CD14-positive monocyte (primary cell): ENCODE measurements around the gene SEMA3F. TPM values are rescaled to one million over a fixed set of nuclear protein-coding genes. Genes with fewer than 3 reads are reported as not detected.

Experiments
- DNase-seq, 3 donors: peaks; one replicate each; pipeline ENCODE4 v3.0.0-alpha.2; 2011 to 2022
- H2AFZ ChIP-seq: 2 replicates; pipeline ENCODE4 v1.6.0; 2012; ENCODE audit warnings: mild to moderate bottlenecking, low read depth, low read length, inconsistent platforms; ENCODE audit not compliant: insufficient read depth, poor library complexity, severe bottlenecking
- H3K27ac ChIP-seq, 2 donors: 1 replicate in 1 of 2; 2 replicates in 1 of 2; pipeline ENCODE4 v1.5.1; 2012 to 2013; ENCODE audit warnings: low read length in 2 of 2, control low read depth in 1 of 2, inconsistent platforms in 1 of 2, low read depth in 1 of 2, mild to moderate bottlenecking in 1 of 2
- H3K27me3 ChIP-seq, 2 donors: one replicate each; pipeline versions ENCODE4 v1.6.0 to v1.6.1; 2011 to 2013; ENCODE audit warnings: low read length in 2 of 2; ENCODE audit not compliant: control insufficient read depth in 2 of 2, insufficient read depth in 2 of 2
- H3K36me3 ChIP-seq, 2 donors: replicated peaks in 1 of 2; 1 replicate in 1 of 2; 2 replicates in 1 of 2; pipeline versions ENCODE4 v1.5.1 to v1.6.1; 2012 to 2013; ENCODE audit warnings: low read length in 2 of 2, control low read depth in 1 of 2, inconsistent platforms in 1 of 2, mild to moderate bottlenecking in 1 of 2; ENCODE audit not compliant: insufficient read depth in 2 of 2, control insufficient read depth in 1 of 2
- H3K4me1 ChIP-seq, 2 donors: 1 replicate in 1 of 2; 2 replicates in 1 of 2; pipeline versions ENCODE4 v1.5.1 to v1.6.1; 2012 to 2013; ENCODE audit warnings: low read length in 2 of 2, control low read depth in 1 of 2, inconsistent platforms in 1 of 2, mild to moderate bottlenecking in 1 of 2, moderate library complexity in 1 of 2; ENCODE audit not compliant: insufficient read depth in 2 of 2, control insufficient read depth in 1 of 2
- H3K4me2 ChIP-seq: replicated peaks from 2 replicates; pipeline ENCODE3; 2012; ENCODE audit warnings: low read length, moderate library complexity, mild to moderate bottlenecking; ENCODE audit not compliant: poor library complexity, severe bottlenecking; ENCODE audit errors: extremely low read depth
- H3K4me3 ChIP-seq, 3 experiments: fragments of 200-600 bp in 1 of 3; sonication (generic) in 1 of 3; replicated peaks in 1 of 3; 1 replicate in 2 of 3; 2 replicates in 1 of 3; pipeline ENCODE4 v1.5.1; 2011 to 2013; ENCODE audit warnings: low read length in 3 of 3, mild to moderate bottlenecking in 3 of 3, control low read depth in 2 of 3, low read depth in 2 of 3, inconsistent platforms in 1 of 3, moderate library complexity in 1 of 3
- H3K79me2 ChIP-seq: 2 replicates; pipeline ENCODE4 v1.6.0; 2012; ENCODE audit warnings: mild to moderate bottlenecking, control low read depth, inconsistent platforms, low read length, moderate library complexity; ENCODE audit not compliant: insufficient read depth
- H3K9ac ChIP-seq: 2 replicates; pipeline ENCODE4 v1.6.0; 2017; ENCODE audit warnings: low read length, mild to moderate bottlenecking; ENCODE audit not compliant: insufficient read depth, poor library complexity, severe bottlenecking
- H3K9me3 ChIP-seq, 2 donors: replicated peaks in 1 of 2; 1 replicate in 1 of 2; 2 replicates in 1 of 2; pipeline versions ENCODE4 v1.5.1 to v1.6.1; 2012 to 2013; ENCODE audit warnings: low read length in 2 of 2, control low read depth in 1 of 2; ENCODE audit not compliant: control insufficient read depth in 1 of 2, insufficient read depth in 1 of 2
- H4K20me1 ChIP-seq: 2 replicates; pipeline ENCODE4 v1.6.0; 2012; ENCODE audit warnings: mild to moderate bottlenecking, low read length, control low read depth, moderate library complexity; ENCODE audit not compliant: insufficient read depth
- H3K27ac Mint-ChIP-seq, 7 donors: one replicate each; pipeline ENCODE4 v1.8.0; 2020; ENCODE audit warnings: mild to moderate bottlenecking in 7 of 7, mixed read lengths in 7 of 7, moderate library complexity in 6 of 7, inconsistent platforms in 2 of 7
- H3K27me3 Mint-ChIP-seq, 3 donors: one replicate each; pipeline ENCODE4 v1.8.0; 2021 to 2022; ENCODE audit warnings: low read depth in 3 of 3, mild to moderate bottlenecking in 3 of 3, mixed read lengths in 3 of 3, moderate library complexity in 3 of 3, inconsistent platforms in 1 of 3
- H3K36me3 Mint-ChIP-seq, 2 donors: one replicate each; pipeline ENCODE4 v1.8.0; 2020; ENCODE audit warnings: mixed read lengths in 2 of 2, inconsistent platforms in 1 of 2, mild to moderate bottlenecking in 1 of 2
- H3K4me1 Mint-ChIP-seq: one replicate; pipeline ENCODE4 v1.8.0; 2020; ENCODE audit warnings: mild to moderate bottlenecking, mixed read lengths
- H3K4me3 Mint-ChIP-seq, 2 donors: one replicate each; pipeline ENCODE4 v1.8.0; 2020; ENCODE audit warnings: mild to moderate bottlenecking in 2 of 2, mixed read lengths in 2 of 2, moderate library complexity in 1 of 2
- H3K9me3 Mint-ChIP-seq, 7 donors: one replicate each; pipeline ENCODE4 v1.8.0; 2020 to 2022; ENCODE audit warnings: mixed read lengths in 7 of 7, mild to moderate bottlenecking in 6 of 7, moderate library complexity in 6 of 7, inconsistent platforms in 2 of 7
- WGBS: methylation state at CpG from one replicate; pipeline ENCODE4 v1.1.5; 2013; ENCODE audit warnings: missing lambda C conversion rate; ENCODE audit not compliant: insufficient coverage; 5-methylcytosine and 5-hydroxymethylcytosine counted together
- intact Hi-C, 2 donors: fragments of 100-400 bp; cut with micrococcal nuclease; formaldehyde crosslinking; loops; one replicate each; pipeline versions ENCODE4 v1.15.0 to v1.15.1; 2023
- polyA plus RNA-seq, 3 donors: library from polyadenylated mRNA; depleted of rRNA in 1 of 3; unstranded in 2 of 3; stranded (reverse) in 1 of 3; fragments of 300-500 nt in 2 of 3; fragments of >200 nt in 1 of 3; fragmentation: Illumina TruSeq in 2 of 3; gene quantifications; 1 replicate in 2 of 3; 2 replicates in 1 of 3; pipeline ENCODE4 v1.2.3, GENCODE V29; 2012 to 2021
- TF ChIP-seq, protein P1 (sequence below): fragments of 200-600 bp; IDR thresholded peaks from one replicate; pipeline ENCODE4 v1.8.0; 2022; ENCODE audit warnings: antibody characterized with exemption, mild to moderate bottlenecking

SEMA3F gene
- polyA plus RNA-seq, 3 donors = 0.01 TPM; not detected in 2

DNA sequence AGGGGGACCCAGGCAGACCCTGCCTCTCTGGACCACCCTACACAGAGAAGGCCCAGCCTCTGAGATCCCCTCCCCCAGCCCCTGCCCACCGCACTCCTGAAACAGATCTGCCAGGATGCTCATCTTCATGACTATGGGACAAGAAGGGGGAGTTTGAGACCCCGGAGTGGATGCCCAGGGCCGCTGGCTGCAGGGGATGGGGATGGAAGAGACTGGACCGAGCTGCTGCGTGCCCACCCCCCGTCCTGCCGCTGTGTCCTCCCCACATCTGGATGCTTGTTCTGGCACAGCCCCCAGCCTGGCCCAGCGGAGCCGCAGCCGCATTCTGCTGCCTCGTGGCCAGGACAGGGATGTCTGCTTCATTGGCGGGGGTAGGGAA, 30.3 kb upstream of the SEMA3F start:
- Mint-ChIP-seq H3K27me3 (peaks cover 3 to 4% (median 4%) of the 10 kb centered on the region in 3 donors), H3K9me3 (no peaks in the 10 kb centered on the region), H3K4me1 (no peaks in the 10 kb centered on the region), H3K4me3 (no peak overlapping the region), H3K27ac (peak overlapping the region in 2 of 7 donors; percentile 48 to 60), H3K36me3 (peaks cover 7 to 19% of the 10 kb centered on the region in 2 donors)
- H3K36me3 ChIP-seq = peaks cover 13 to 26% of the 10 kb centered on the region in 2 donors
- no peak overlapping the region for H3K4me3 ChIP-seq
- DNase-seq = peak in 1 of 3 donors; percentile 2
- intact Hi-C loops = loop anchor here (5.0 kb wide), 2 partner anchors 98 to 148 kb away; no protein-coding TSS in a partner anchor
- no peak overlapping the region for H3K4me2 ChIP-seq
- H2AFZ ChIP-seq = no peak overlapping the region
- H3K4me1 ChIP-seq = no peaks in the 10 kb centered on the region
- no peaks in the 10 kb centered on the region for H3K27me3 ChIP-seq
- 92% methylated on average over 10 of the region's 12 CpGs for WGBS
- H4K20me1 ChIP-seq = peaks cover 38% of the 10 kb centered on the region
- H3K79me2 ChIP-seq = no peaks in the 10 kb centered on the region
- H3K27ac ChIP-seq = no peak overlapping the region
- H3K9me3 ChIP-seq = no peaks in the 10 kb centered on the region
- TF ChIP-seq, protein P1, sequence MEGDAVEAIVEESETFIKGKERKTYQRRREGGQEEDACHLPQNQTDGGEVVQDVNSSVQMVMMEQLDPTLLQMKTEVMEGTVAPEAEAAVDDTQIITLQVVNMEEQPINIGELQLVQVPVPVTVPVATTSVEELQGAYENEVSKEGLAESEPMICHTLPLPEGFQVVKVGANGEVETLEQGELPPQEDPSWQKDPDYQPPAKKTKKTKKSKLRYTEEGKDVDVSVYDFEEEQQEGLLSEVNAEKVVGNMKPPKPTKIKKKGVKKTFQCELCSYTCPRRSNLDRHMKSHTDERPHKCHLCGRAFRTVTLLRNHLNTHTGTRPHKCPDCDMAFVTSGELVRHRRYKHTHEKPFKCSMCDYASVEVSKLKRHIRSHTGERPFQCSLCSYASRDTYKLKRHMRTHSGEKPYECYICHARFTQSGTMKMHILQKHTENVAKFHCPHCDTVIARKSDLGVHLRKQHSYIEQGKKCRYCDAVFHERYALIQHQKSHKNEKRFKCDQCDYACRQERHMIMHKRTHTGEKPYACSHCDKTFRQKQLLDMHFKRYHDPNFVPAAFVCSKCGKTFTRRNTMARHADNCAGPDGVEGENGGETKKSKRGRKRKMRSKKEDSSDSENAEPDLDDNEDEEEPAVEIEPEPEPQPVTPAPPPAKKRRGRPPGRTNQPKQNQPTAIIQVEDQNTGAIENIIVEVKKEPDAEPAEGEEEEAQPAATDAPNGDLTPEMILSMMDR = no peak
- H3K9ac ChIP-seq = no peak overlapping the region

DNA sequence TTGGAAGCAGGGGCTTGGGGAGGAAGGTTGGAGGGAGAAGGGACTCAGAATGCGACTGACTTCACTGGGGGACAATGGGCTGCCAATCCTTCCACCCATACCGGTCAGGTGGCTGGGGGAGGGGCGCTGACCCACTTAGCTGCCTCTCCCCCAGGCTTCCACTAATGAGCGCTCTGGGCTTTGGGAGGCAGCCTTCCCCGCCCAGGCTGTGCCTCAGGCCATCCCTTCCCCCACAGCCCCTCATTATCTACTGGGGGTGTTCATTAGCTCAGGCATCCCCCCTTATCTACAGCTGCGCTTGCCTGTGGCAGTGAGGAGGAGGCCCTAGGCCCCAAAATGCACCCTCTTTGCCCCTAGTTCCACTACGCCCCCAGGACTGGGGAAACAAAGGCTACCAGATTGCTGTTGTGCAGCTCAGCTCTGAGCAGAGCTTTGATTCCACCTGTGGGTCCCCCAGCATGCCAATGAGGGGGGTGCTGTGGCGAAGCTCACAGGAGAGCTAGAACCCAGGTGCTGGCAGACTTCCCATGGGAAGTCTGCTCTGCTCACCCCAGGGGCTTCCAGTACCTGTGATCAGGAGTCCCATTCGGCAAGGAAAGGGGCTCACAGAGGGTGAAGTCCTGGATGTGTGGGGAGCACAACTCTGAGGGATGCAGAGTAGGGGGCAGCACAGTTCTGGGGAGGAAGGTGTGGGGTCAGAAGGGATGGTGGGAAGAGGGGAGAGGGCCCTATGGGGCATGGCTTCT, 29.4 kb upstream of the SEMA3F start:
- H3K36me3 Mint-ChIP-seq = peaks cover 0 to 11% of the 10 kb centered on the region in 2 donors
- H3K27me3 ChIP-seq = no peaks in the 10 kb centered on the region
- H3K9me3 ChIP-seq = no peaks in the 10 kb centered on the region
- TF ChIP-seq, protein P1 = no peak
- peaks cover 4 to 17% of the 10 kb centered on the region in 2 donors for H3K36me3 ChIP-seq
- H3K27me3 Mint-ChIP-seq = peaks cover 3 to 7% (median 4%) of the 10 kb centered on the region in 3 donors
- H3K9me3 Mint-ChIP-seq = no peaks in the 10 kb centered on the region
- peaks cover 29% of the 10 kb centered on the region for H4K20me1 ChIP-seq
- H3K27ac ChIP-seq = no peak overlapping the region
- no peak overlapping the region for H2AFZ ChIP-seq
- H3K79me2 ChIP-seq = no peaks in the 10 kb centered on the region
- H3K4me3 ChIP-seq = no peak overlapping the region
- no peak overlapping the region for H3K9ac ChIP-seq
- H3K4me1 Mint-ChIP-seq = no peaks in the 10 kb centered on the region
- DNase-seq = peak in 1 of 3 donors; percentile 3
- 97% methylated on average over 3 of the region's 9 CpGs for WGBS
- intact Hi-C loops = no loop called here
- H3K4me1 ChIP-seq = no peaks in the 10 kb centered on the region
- peak overlapping the region in 3 of 7 donors; percentile 7 to 83 (median 50) for H3K27ac Mint-ChIP-seq
- no peak overlapping the region for H3K4me3 Mint-ChIP-seq
- no peak overlapping the region for H3K4me2 ChIP-seq
